GM12872 (cell line): ENCODE data around the gene TBCD.

Source experiments
- TF ChIP-seq, protein P1 (sequence below): IDR thresholded peaks from 3 replicates; pipeline ENCODE4 v1.5.1; 2011; ENCODE audit warnings: low read depth, mild to moderate bottlenecking, low read length, moderate library complexity; ENCODE audit not compliant: insufficient read depth

The TBCD gene

GRCh38 chr17:82949361-82949760 is 197.5 kb downstream of the TBCD start:
- TF ChIP-seq, protein P1, sequence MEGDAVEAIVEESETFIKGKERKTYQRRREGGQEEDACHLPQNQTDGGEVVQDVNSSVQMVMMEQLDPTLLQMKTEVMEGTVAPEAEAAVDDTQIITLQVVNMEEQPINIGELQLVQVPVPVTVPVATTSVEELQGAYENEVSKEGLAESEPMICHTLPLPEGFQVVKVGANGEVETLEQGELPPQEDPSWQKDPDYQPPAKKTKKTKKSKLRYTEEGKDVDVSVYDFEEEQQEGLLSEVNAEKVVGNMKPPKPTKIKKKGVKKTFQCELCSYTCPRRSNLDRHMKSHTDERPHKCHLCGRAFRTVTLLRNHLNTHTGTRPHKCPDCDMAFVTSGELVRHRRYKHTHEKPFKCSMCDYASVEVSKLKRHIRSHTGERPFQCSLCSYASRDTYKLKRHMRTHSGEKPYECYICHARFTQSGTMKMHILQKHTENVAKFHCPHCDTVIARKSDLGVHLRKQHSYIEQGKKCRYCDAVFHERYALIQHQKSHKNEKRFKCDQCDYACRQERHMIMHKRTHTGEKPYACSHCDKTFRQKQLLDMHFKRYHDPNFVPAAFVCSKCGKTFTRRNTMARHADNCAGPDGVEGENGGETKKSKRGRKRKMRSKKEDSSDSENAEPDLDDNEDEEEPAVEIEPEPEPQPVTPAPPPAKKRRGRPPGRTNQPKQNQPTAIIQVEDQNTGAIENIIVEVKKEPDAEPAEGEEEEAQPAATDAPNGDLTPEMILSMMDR, result no peak

DNA sequence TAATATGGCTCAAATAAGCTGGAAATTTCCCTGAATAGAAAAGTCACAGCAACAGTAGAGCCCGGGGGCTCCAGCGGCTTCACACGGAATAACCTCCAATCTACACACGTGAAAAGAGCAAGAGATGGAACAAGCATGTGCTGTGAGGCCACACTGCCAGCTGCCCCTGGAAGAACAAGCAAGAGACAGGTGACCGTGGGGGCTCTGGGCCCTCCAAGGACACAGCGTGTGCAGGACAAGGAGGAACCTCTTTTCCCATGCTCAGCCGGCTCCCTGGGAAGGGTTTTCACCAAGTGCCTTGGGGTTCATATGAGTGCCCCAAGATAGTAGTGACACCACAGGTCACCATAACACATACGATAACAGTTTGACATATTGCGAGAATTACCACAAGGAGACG is 198.1 kb downstream of the TBCD start:
- TF ChIP-seq, protein P1, result no peak

DNA sequence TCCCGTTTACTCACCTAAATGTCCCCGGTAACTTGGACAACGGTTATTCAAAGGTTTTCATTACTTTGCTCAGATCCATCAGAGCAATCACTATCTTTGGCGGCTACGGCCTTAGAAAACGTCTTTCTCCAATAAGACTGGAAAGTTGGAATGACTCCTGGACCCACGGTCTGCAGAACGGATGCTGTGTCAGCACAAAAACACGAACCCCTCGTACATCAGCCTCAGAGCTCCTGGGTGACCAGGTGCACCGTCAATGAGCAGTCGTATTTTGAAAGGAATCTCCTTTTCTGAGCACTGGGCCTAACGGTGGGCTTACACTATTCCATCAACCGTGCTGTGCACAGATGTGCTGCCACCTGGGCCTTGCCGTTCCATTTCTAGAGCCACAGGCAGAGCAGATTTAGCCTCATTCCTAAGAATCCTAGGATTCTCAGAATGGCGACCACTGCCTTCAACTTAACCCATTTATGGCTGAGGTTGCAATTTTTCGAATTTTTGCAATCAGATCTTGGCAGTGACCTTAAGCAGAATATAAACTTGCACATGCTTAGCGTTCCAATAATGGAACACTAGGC is 198.7 kb downstream of the TBCD start:
- TF ChIP-seq, protein P1, result no peak

GRCh38 chr17:82952019-82952418 is 200.2 kb downstream of the TBCD start:
- TF ChIP-seq, protein P1, result no peak

DNA sequence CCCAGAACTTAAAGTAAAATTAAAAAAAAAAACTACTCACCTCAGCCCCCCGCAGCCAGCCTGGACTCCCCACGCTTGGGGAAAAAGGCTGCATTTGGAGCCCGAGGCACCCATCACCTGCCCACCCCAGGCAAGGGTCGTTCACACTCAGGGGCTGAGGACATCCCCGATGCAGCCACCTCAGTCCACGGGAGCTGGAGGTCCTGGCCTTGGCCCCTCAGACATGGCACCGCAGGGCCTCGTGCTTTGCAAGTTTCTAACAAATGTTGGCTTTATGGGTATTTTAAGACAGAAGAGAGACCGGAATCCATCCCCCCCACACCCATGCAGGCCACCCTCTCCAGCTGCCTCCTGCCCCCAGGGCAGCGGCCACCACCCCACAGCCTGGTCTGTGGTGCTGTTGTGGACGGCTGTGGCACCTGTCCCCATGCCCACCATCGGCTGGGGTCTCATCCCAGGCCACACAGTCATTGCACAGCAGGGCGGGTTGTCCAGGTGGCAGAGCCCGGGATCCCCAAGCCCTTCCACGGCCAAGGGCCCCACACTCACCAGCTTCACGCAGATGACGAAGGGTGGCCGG is 204.4 kb downstream of the TBCD start:
- TF ChIP-seq, protein P1, result no peak

GRCh38 chr17:82956726-82957468 is 205.0 kb downstream of the TBCD start:
- TF ChIP-seq, protein P1, result no peak

DNA sequence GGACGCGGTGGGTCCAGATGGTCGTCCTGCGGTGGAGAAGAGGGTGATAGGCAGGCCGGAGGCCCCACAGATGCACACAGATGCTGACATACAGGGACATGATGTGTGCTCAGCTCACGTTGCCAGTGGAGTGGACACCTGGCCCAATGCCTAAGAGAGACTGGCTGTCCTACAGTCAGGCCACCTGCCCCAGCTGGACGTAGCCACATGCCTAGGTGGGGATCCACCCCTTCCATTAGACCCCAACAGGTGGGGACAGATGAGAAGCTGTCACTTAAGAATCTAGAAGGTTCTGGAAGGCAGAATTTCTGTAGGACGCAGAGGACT is 205.6 kb downstream of the TBCD start:
- TF ChIP-seq, protein P1, result no peak
